HepG2 (cell line): Measurements from ENCODE around the gene FLRT2.

Source experiments
- CREB1 ChIP-seq, 2 experiments: fragments of 450-650 bp in 1 of 2; IDR thresholded peaks; 2 replicates each; pipeline ENCODE4 v1.6.1; 2016 to 2017; ENCODE audit warnings: control low read depth in 1 of 2, mild to moderate bottlenecking in 1 of 2, missing compliant biosample characterization in 1 of 2, missing genetic modification characterization in 1 of 2
- CTCF ChIP-seq: sonication (generic); formaldehyde crosslinking; IDR thresholded peaks from 2 replicates; pipeline ENCODE4 v1.5.0; 2020; ENCODE audit warnings: mild to moderate bottlenecking, missing genetic modification reagents, moderate library complexity
- ZNF10 ChIP-seq: sonication (generic); formaldehyde crosslinking; IDR thresholded peaks from 2 replicates; pipeline ENCODE4 v1.4.0; 2020; ENCODE audit warnings: mild to moderate bottlenecking, low read depth, missing genetic modification reagents, borderline replicate concordance

GRCh38 chr14:85634205-85634604 is 104.3 kb downstream of the FLRT2 start:
- no peak for TF ChIP-seq CREB1 (IDR thresholded peaks at IDR 0.05)
- no peak for TF ChIP-seq CREB1 (CRISPR knock-in tag; IDR thresholded peaks at IDR 0.05)
- TF ChIP-seq CTCF (CRISPR knock-in tag) = no peak
- no peak for TF ChIP-seq ZNF10 (CRISPR knock-in tag)
